MCF 10A (cell line): ENCODE measurements around the gene PCSK6. TPM values are rescaled to one million over a fixed set of nuclear protein-coding genes. Genes with fewer than 3 reads are reported as not detected.
A peak's percentile ranks its signal among the peaks of the same experiment; 100 is the strongest.
"Not testable (repeated sequence)": the region's sequence is repeated elsewhere in the genome, so short reads cannot be mapped to it uniquely, and the experiment has no call there.

Experiments
- BruUV-seq: library from RNA; stranded (reverse); fragments of 400-500 nt; replicated peaks from 2 replicates; lab custom pipeline; 2021; lab: Mats Ljungman, UMichigan
- CTCF ChIA-PET: fragments of 300-600 bp; sonication (Branson Sonifier 250); formaldehyde crosslinking; extraction: SDS; loops from one replicate; lab custom pipeline; 2021; ENCODE audit warnings: antibody characterized with exemption, inconsistent platforms; lab: Yijun Ruan, JAX
- POLR2A ChIA-PET: fragments of 300-600, 350-650 bp; sonication (Branson Sonifier 250); formaldehyde crosslinking; extraction: SDS; loops from one replicate; lab custom pipeline; 2020; ENCODE audit warnings: antibody characterized with exemption, inconsistent platforms; lab: Yijun Ruan, JAX
- DNase-seq: peaks from one replicate; pipeline ENCODE4 v3.0.0-alpha.2; 2018; ENCODE audit not compliant: unreplicated experiment
- H3K27ac Mint-ChIP-seq: one replicate; pipeline ENCODE4 v1.8.0; 2022; ENCODE audit warnings: mild to moderate bottlenecking, low read depth, mixed read lengths; ENCODE audit not compliant: unreplicated experiment
- H3K27me3 Mint-ChIP-seq: one replicate; pipeline ENCODE4 v1.8.0; 2022; ENCODE audit warnings: mixed read lengths; ENCODE audit not compliant: insufficient read depth, unreplicated experiment
- H3K36me3 Mint-ChIP-seq: one replicate; pipeline ENCODE4 v1.8.0; 2022; ENCODE audit warnings: mild to moderate bottlenecking, moderate library complexity, mixed read lengths; ENCODE audit not compliant: insufficient read depth, unreplicated experiment
- H3K4me1 Mint-ChIP-seq: one replicate; pipeline ENCODE4 v1.8.0; 2022; ENCODE audit warnings: mixed read lengths; ENCODE audit not compliant: insufficient read depth, unreplicated experiment
- H3K4me3 Mint-ChIP-seq: one replicate; pipeline ENCODE4 v1.8.0; 2022; ENCODE audit warnings: mild to moderate bottlenecking, moderate library complexity, mixed read lengths; ENCODE audit not compliant: unreplicated experiment
- H3K9me3 Mint-ChIP-seq: one replicate; pipeline ENCODE4 v1.8.0; 2022; ENCODE audit warnings: mixed read lengths; ENCODE audit not compliant: unreplicated experiment
- CTCF ChIP-seq: fragments of 200-600 bp; IDR thresholded peaks from one replicate; pipeline ENCODE4 v1.8.0; 2022; ENCODE audit warnings: antibody characterized with exemption, mild to moderate bottlenecking; ENCODE audit not compliant: unreplicated experiment
- intact Hi-C: fragments of 100-400 bp; cut with micrococcal nuclease; formaldehyde crosslinking; loops from 2 replicates; pipeline ENCODE4 v1.14.1; 2022
- total RNA-seq: library from RNA; stranded (reverse); gene quantifications from 2 replicates; pipeline ENCODE4 v1.2.3, GENCODE V29; 2022

The PCSK6 gene
- total RNA-seq, 1 experiment from 2014 or later: 30.8 TPM

- H3K27ac Mint-ChIP-seq: peak overlapping the region; percentile 23
- TF ChIP-seq CTCF: no peak
- H3K4me1 Mint-ChIP-seq: peaks cover 21% of the 10 kb centered on the region
- no peak overlapping the region for H3K4me3 Mint-ChIP-seq
- H3K9me3 Mint-ChIP-seq: no peaks in the 10 kb centered on the region
- intact Hi-C loops: no loop called here
- no peak for DNase-seq
- ChIA-PET CTCF (interaction anchor here (0.6 to 1.3 kb wide), 4 partner anchors 8 to 294 kb away, joined by 3 to 5 read pairs (median 4); no protein-coding TSS in a partner anchor), POLR2A (interaction anchor here (0.9 to 4.4 kb wide), 3 partner anchors 13 to 35 kb away, joined by 4 to 43 read pairs (median 5); no protein-coding TSS in a partner anchor)
- BruUV-seq: no TSS peak
- no peaks in the 10 kb centered on the region for H3K27me3 Mint-ChIP-seq
- H3K36me3 Mint-ChIP-seq: peaks cover 12% of the 10 kb centered on the region
Observed at GRCh38 chr15:101346928-101347327, 142.6 kb downstream of the PCSK6 start.

DNA sequence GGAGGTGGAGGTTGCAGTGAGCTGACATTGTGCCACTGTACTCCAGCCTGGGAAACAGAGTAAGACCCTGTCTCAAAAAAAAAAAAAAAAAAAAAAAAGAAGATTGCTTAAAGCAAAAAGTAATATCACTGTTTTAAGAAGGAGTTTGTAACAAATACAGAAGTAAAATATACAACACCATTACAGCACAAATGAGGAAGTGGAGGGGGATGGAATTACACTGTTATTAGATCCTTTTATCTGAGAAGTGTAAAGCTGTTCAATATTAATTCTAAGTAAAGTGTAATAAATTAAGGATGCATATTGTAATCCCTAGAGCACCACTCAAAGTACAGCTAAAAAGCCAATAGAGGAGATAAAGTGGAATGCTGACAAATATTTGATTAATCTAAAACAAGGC lies 147.5 kb downstream of the PCSK6 start:
- Mint-ChIP-seq H3K4me3 (no peak overlapping the region), H3K9me3 (no peaks in the 10 kb centered on the region), H3K36me3 (peaks cover 5% of the 10 kb centered on the region), H3K4me1 (peaks cover 6% of the 10 kb centered on the region), H3K27ac (no peak overlapping the region), H3K27me3 (no peaks in the 10 kb centered on the region)
- POLR2A ChIA-PET: interaction anchor here (1.6 kb wide), 1 partner anchor 9 kb away, joined by 3 read pairs; no protein-coding TSS in a partner anchor
- DNase-seq: no peak
- CTCF ChIA-PET: interaction anchor here (0.7 kb wide), 1 partner anchor 275 kb away, joined by 3 read pairs; no protein-coding TSS in a partner anchor
- BruUV-seq: no TSS peak
- TF ChIP-seq CTCF: no peak
- intact Hi-C loops: no loop called here

GRCh38 chr15:101338502-101339057 lies 150.9 kb downstream of the PCSK6 start:
- CTCF ChIA-PET: interaction anchor here (0.5 to 1.1 kb wide), 2 partner anchors 9 to 989 kb away, joined by 3 read pairs; no protein-coding TSS in a partner anchor
- DNase-seq: no peak
- Mint-ChIP-seq H3K27me3 (no peaks in the 10 kb centered on the region), H3K4me3 (no peak overlapping the region), H3K36me3 (peaks cover 5% of the 10 kb centered on the region), H3K4me1 (no peaks in the 10 kb centered on the region), H3K27ac (no peak overlapping the region), H3K9me3 (no peaks in the 10 kb centered on the region)
- POLR2A ChIA-PET: no interaction called here
- intact Hi-C loops: no loop called here
- no peak for TF ChIP-seq CTCF
- BruUV-seq: no TSS peak

DNA sequence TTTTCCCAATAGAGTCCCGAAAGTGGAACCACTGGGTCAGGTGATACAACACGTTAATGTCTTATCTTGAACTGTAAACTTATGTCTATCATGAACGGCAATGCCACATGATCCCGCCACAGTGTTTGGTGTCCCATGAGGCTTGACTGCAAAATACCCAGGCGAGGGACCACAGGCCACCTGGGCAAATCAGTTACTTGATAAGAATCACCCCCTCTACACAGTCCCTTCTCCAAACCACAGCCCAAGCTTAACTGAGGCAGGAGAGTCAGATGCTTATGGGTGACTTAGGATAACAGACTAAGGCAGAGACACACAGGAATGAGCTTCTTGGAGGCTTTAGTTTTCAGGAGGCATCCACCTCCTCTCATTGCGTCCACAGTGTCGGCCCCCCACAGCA lies 151.5 kb downstream of the PCSK6 start:
- intact Hi-C loops: no loop called here
- ChIA-PET POLR2A (no interaction called here), CTCF (no interaction called here)
- Mint-ChIP-seq H3K27me3 (no peaks in the 10 kb centered on the region), H3K4me1 (no peaks in the 10 kb centered on the region), H3K9me3 (no peaks in the 10 kb centered on the region), H3K4me3 (no peak overlapping the region), H3K36me3 (peaks cover 5% of the 10 kb centered on the region), H3K27ac (no peak overlapping the region)
- no peak for DNase-seq
- no TSS peak for BruUV-seq
- no peak for TF ChIP-seq CTCF

- H3K9me3 Mint-ChIP-seq, intact Hi-C loops, H3K27ac Mint-ChIP-seq, H3K36me3 Mint-ChIP-seq, DNase-seq, H3K4me3 Mint-ChIP-seq, BruUV-seq, H3K27me3 Mint-ChIP-seq, H3K4me1 Mint-ChIP-seq: not testable (repeated sequence)
- ChIA-PET CTCF (interaction anchor here (0.7 kb wide), 1 partner anchor 73 kb away, joined by 3 read pairs; no protein-coding TSS in a partner anchor), POLR2A (interaction anchor here (0.5 kb wide), 1 partner anchor 25 kb away, joined by 3 read pairs; no protein-coding TSS in a partner anchor)
Observed at GRCh38 chr15:101333907-101334789, 155.4 kb downstream of the PCSK6 start.
